ENCODE results near the gene MYO7B.

- TF ChIP-seq, protein P1, sequence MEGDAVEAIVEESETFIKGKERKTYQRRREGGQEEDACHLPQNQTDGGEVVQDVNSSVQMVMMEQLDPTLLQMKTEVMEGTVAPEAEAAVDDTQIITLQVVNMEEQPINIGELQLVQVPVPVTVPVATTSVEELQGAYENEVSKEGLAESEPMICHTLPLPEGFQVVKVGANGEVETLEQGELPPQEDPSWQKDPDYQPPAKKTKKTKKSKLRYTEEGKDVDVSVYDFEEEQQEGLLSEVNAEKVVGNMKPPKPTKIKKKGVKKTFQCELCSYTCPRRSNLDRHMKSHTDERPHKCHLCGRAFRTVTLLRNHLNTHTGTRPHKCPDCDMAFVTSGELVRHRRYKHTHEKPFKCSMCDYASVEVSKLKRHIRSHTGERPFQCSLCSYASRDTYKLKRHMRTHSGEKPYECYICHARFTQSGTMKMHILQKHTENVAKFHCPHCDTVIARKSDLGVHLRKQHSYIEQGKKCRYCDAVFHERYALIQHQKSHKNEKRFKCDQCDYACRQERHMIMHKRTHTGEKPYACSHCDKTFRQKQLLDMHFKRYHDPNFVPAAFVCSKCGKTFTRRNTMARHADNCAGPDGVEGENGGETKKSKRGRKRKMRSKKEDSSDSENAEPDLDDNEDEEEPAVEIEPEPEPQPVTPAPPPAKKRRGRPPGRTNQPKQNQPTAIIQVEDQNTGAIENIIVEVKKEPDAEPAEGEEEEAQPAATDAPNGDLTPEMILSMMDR (IDR thresholded peaks at IDR 0.05; ENCODE audit: low read length), result no peak
- TF ChIP-seq EZH2 (IDR thresholded peaks at IDR 0.05; ENCODE audit: borderline replicate concordance, low read length), result no peak
Measured at GRCh38 chr2:127674241-127675209, 139.0 kb downstream of the MYO7B start.

Measured in OCI-LY1 (cell line).